ENCODE results near the gene RERE.
"Not testable (repeated sequence)": the region's sequence is repeated elsewhere in the genome, so short reads cannot be mapped to it uniquely, and the experiment has no call there.

Gene RERE

DNA sequence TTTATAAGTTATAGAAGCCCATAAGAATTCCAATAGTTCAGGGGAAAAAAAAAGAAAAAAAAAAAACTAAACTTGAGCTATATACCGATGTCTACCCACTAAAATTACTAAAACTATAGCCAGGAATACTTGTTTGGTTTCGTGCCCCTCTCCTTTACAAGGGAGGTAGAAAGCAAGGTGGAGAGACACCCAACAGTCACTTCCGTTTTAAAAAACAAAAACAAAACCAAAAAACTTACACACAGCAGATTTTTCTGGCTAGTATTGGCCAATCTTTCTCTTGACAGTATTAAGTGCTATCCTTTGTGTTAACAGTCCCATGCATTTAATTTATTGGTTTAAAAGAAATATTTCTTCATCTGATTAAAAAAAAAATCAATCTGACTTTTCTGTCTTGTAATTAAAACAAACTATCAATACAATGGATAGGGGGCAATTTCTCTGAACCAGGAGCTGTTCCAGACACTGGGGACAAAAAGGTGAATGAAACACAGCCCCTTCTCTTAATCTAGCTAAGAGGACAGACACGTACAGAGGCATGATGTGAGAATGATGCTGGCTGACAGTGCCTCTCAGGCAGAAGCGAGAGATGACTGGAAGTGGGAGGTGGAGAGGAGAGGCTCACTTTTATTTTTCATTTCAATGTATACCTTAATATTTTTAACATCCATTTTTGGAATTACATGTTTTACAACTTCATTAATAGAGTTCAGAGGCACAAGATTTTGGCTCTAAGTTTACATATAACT is 214.8 kb downstream of the RERE start:
- H3K9me3 ChIP-seq (ENCODE audit: control insufficient read depth, low read length): no peaks in the 10 kb centered on the region
- H3K27ac ChIP-seq (ENCODE audit: low read depth, low read length, severe bottlenecking): no peak overlapping the region
- WGBS, 2 experiments (ENCODE audit: insufficient coverage in 2 of 2): no CpG with 5 or more reads among the region's 5 CpGs
- H3K4me1 ChIP-seq (ENCODE audit: control insufficient read depth, insufficient read depth, low read length, poor library complexity, severe bottlenecking): peaks cover 20% of the 10 kb centered on the region
- H3K4me3 ChIP-seq (ENCODE audit: extremely low read depth, insufficient read depth, low read length, poor library complexity, severe bottlenecking): no peak overlapping the region
- H3K36me3 ChIP-seq (ENCODE audit: control insufficient read depth, insufficient read depth, low read length): peaks cover 42% of the 10 kb centered on the region

DNA sequence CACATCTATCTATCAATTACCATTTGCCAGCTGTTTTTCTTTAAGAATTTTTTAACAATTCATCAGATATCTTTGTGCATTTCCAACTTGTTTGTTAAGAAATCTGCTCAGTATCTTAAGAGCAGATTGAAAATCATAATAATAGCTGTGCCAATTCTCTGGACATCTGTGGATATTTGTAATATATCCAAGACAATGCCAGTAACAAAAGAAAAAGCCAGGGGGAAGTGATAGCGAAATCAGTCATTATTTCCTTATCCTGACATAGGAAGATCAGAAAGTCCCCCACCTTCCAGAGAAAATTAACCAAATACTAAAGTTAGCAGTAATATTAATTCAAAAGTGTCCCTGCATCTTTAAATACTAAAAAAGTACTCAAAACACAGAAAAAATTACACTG is 217.1 kb downstream of the RERE start:
- Histone ChIP-seq H3K9me3 (ENCODE audit: control insufficient read depth, low read length) (no peaks in the 10 kb centered on the region), H3K27ac (ENCODE audit: low read depth, low read length, severe bottlenecking) (peak overlapping the region; percentile 78), H3K4me3 (ENCODE audit: extremely low read depth, insufficient read depth, low read length, poor library complexity, severe bottlenecking) (no peak overlapping the region), H3K36me3 (ENCODE audit: control insufficient read depth, insufficient read depth, low read length) (peaks cover 49% of the 10 kb centered on the region), H3K4me1 (ENCODE audit: control insufficient read depth, insufficient read depth, low read length, poor library complexity, severe bottlenecking) (peaks cover 21% of the 10 kb centered on the region)
- no CpG with 5 or more reads among the region's 1 CpG for WGBS, 2 experiments (ENCODE audit: insufficient coverage in 2 of 2)

DNA sequence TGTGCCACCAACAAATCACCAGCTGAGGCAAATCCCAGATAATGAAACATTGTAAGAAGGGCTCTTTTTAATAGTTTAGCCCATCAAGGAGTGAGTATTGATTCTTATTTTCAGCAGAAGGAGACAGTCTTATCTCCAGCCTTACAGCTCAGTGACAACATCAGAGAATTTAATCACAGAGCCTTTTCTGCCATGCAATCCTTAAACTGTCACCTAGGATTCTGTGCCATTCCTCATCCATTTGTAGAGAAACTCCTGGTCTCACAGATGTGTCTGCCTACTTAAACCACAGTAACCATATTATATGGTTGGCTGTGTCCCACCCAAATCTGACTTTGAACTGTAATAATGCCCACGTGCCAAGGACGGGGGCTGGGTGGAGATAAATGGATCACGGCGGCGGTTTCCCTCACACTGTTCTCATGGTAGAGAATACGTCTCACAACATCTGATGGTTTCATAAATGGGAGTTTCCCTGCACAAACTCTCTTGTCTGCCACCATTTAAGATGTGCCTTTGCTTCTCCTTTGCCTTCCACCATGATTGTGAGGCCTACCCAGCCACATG is 217.7 kb downstream of the RERE start:
- no peaks in the 10 kb centered on the region for H3K9me3 ChIP-seq (ENCODE audit: control insufficient read depth, low read length)
- WGBS, 2 experiments (ENCODE audit: insufficient coverage in 2 of 2): 90% methylated on average over 5 to 6 of the region's 6 CpGs
- H3K4me1 ChIP-seq (ENCODE audit: control insufficient read depth, insufficient read depth, low read length, poor library complexity, severe bottlenecking): peaks cover 21% of the 10 kb centered on the region
- no peak overlapping the region for H3K4me3 ChIP-seq (ENCODE audit: extremely low read depth, insufficient read depth, low read length, poor library complexity, severe bottlenecking)
- H3K27ac ChIP-seq (ENCODE audit: low read depth, low read length, severe bottlenecking): peak overlapping the region; percentile 78
- peaks cover 49% of the 10 kb centered on the region for H3K36me3 ChIP-seq (ENCODE audit: control insufficient read depth, insufficient read depth, low read length)

DNA sequence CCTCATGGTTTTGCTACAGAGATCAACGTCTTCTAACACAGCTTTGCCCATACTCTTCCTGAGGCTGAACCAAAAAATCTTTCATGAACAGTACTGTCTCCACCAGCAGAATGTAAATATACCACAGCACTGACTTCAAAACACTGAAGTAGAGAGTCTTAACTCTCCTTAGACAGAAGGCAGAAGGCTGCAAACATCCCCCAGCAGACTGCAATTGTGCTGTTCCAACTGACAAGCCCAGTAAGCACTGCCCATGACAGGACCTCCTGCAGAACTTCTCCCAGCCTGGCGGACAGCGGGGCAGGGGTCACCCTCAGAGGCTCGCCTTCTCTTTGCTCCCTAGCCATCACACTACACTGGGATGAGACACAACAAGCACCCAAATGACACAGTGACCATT is 218.7 kb downstream of the RERE start:
- H3K4me3 ChIP-seq (ENCODE audit: extremely low read depth, insufficient read depth, low read length, poor library complexity, severe bottlenecking): no peak overlapping the region
- H3K9me3 ChIP-seq (ENCODE audit: control insufficient read depth, low read length): peaks cover 5% of the 10 kb centered on the region
- WGBS, 2 experiments (ENCODE audit: insufficient coverage in 2 of 2): 78 to 88% methylated on average over 1 to 4 of the region's 4 CpGs
- H3K4me1 ChIP-seq (ENCODE audit: control insufficient read depth, insufficient read depth, low read length, poor library complexity, severe bottlenecking): peaks cover 21% of the 10 kb centered on the region
- H3K36me3 ChIP-seq (ENCODE audit: control insufficient read depth, insufficient read depth, low read length): peaks cover 52% of the 10 kb centered on the region
- peak overlapping the region; percentile 78 for H3K27ac ChIP-seq (ENCODE audit: low read depth, low read length, severe bottlenecking)

DNA sequence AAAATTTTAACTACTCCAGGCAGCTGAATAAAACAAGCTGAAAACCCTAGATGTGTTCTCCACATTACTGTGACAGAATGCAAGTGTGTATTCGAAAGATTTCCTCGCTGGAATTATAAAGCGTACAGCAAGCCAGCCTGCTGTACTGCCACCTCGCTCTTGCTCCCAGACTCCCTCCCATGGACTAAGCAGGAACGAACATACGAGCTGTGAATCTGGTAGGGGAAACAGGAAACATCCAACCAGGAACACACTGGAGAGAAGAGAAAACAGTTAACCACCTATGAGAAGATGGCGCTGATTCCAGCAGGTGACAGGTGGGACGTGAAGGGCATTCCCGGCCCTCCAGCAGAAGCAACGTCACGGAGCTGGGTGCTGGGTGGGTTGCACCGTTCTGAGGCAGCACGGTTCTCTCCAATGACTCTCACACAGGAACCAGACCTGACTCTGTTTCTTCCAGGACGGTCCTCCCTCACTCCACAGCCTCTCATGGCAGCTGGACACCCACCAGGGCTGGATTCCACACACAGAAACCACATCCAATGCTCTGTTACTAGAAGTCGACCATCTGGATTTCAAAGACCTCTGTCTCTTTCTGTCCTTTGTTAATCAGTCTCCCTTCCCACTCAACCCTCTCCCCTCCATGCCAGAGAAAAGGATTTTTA is 219.2 kb downstream of the RERE start:
- Histone ChIP-seq H3K27ac (ENCODE audit: low read depth, low read length, severe bottlenecking) (peak overlapping the region; percentile 78), H3K36me3 (ENCODE audit: control insufficient read depth, insufficient read depth, low read length) (peaks cover 52% of the 10 kb centered on the region), H3K4me3 (ENCODE audit: extremely low read depth, insufficient read depth, low read length, poor library complexity, severe bottlenecking) (no peak overlapping the region), H3K4me1 (ENCODE audit: control insufficient read depth, insufficient read depth, low read length, poor library complexity, severe bottlenecking) (peaks cover 21% of the 10 kb centered on the region), H3K9me3 (ENCODE audit: control insufficient read depth, low read length) (peaks cover 9% of the 10 kb centered on the region)
- WGBS, 2 experiments (ENCODE audit: insufficient coverage in 2 of 2): 77 to 80% methylated on average over 8 to 11 of the region's 15 CpGs

DNA sequence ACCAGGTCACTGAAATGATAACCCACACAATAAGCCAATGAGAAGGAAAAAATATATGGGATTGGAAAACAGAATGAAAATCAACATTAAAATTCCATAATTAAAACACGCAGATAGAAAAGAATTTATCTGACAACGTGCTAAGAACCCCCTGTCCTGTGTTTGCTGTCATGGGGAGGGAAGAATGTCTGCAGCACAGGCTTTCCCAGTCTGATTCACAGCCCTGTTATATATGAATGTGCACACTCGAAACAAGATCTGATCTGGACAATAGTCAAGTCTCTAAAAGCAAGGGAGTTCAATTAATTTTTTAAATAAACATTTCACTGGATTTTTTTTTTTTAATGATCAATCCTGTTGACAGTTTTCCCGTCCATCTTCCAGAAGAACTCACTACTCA is 220.0 kb downstream of the RERE start:
- Histone ChIP-seq H3K4me1 (ENCODE audit: control insufficient read depth, insufficient read depth, low read length, poor library complexity, severe bottlenecking) (peaks cover 27% of the 10 kb centered on the region), H3K4me3 (ENCODE audit: extremely low read depth, insufficient read depth, low read length, poor library complexity, severe bottlenecking) (no peak overlapping the region), H3K27ac (ENCODE audit: low read depth, low read length, severe bottlenecking) (no peak overlapping the region), H3K9me3 (ENCODE audit: control insufficient read depth, low read length) (peaks cover 9% of the 10 kb centered on the region), H3K36me3 (ENCODE audit: control insufficient read depth, insufficient read depth, low read length) (peaks cover 54% of the 10 kb centered on the region)
- WGBS, 2 experiments (ENCODE audit: insufficient coverage in 2 of 2): 83% methylated on average over 1 of the region's 4 CpGs; no CpG with 5 or more reads in 1 of the 2 experiments

DNA sequence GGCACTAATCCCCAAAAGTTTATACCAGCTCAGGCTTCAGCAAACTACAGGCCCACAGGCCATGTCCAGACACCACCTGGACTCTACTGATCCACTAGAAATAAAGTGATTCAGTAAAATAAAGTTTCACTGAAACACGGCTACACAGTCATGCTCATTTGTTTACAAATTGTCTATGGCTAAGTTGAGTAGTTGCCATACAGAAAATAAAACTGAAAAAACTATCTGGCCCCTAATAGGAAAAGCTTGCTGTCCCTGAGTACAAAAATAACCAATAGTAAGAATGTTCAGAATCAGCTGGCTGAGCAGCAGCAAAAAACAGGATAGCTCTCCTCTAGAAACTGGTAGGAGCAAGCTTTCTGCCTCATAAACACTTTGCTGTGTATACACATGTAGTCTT is 221.5 kb downstream of the RERE start:
- Histone ChIP-seq H3K36me3 (ENCODE audit: control insufficient read depth, insufficient read depth, low read length) (peaks cover 46% of the 10 kb centered on the region), H3K9me3 (ENCODE audit: control insufficient read depth, low read length) (peaks cover 9% of the 10 kb centered on the region), H3K4me3 (ENCODE audit: extremely low read depth, insufficient read depth, low read length, poor library complexity, severe bottlenecking) (no peak overlapping the region), H3K27ac (ENCODE audit: low read depth, low read length, severe bottlenecking) (peak overlapping the region; percentile 37), H3K4me1 (ENCODE audit: control insufficient read depth, insufficient read depth, low read length, poor library complexity, severe bottlenecking) (peaks cover 40% of the 10 kb centered on the region)
- WGBS, 2 experiments (ENCODE audit: insufficient coverage in 2 of 2): no CpG with 5 or more reads among the region's 1 CpG

DNA sequence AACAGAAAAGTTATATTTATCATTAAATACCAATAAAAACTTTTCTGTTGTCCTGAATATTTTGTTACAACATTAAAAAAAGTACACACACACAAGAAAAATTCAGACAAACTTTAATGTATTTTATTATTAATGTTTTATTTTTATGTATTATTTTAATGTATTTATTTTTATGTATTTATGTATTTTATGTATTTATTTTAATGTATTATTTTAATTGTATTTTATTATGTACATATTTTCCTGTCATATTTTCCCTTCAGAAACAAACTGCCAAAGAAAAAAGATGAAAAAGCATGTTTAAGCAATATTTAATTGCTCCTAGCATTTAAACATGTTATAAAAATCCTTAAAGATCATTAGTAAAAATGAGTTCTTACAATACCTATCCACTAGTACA is 222.1 kb downstream of the RERE start:
- no peak overlapping the region for H3K4me3 ChIP-seq (ENCODE audit: extremely low read depth, insufficient read depth, low read length, poor library complexity, severe bottlenecking)
- H3K27ac ChIP-seq (ENCODE audit: low read depth, low read length, severe bottlenecking): no peak overlapping the region
- H3K4me1 ChIP-seq (ENCODE audit: control insufficient read depth, insufficient read depth, low read length, poor library complexity, severe bottlenecking): peaks cover 46% of the 10 kb centered on the region
- H3K9me3 ChIP-seq (ENCODE audit: control insufficient read depth, low read length): peaks cover 9% of the 10 kb centered on the region
- H3K36me3 ChIP-seq (ENCODE audit: control insufficient read depth, insufficient read depth, low read length): peaks cover 52% of the 10 kb centered on the region

DNA sequence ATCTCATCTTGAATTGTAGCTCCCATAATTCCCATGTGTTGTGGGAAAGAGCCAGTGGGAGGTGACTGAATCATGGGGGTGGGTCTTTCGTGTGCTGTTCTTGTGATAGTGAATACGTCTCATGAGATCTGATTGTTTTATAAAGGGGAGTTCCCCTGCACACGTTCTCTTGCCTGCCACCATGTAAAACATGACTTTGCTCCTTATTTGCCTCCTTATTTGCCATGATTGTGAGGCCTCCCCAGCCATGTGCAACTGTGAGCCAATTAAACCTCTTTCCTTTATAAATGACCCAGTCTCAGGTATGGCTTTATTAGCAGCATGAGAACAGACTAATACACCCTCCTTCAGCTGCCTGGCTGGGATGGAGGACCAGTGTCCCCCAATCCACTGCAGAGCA is 224.1 kb downstream of the RERE start:
- H3K4me3 ChIP-seq (ENCODE audit: extremely low read depth, insufficient read depth, low read length, poor library complexity, severe bottlenecking); H3K27ac ChIP-seq (ENCODE audit: low read depth, low read length, severe bottlenecking); H3K9me3 ChIP-seq (ENCODE audit: control insufficient read depth, low read length): not testable (repeated sequence)
- Histone ChIP-seq H3K4me1 (ENCODE audit: control insufficient read depth, insufficient read depth, low read length, poor library complexity, severe bottlenecking) (peaks cover 36% of the 10 kb centered on the region), H3K36me3 (ENCODE audit: control insufficient read depth, insufficient read depth, low read length) (peaks cover 52% of the 10 kb centered on the region)
- WGBS, 2 experiments (ENCODE audit: insufficient coverage in 2 of 2): 71 to 80% methylated on average over 1 of the region's 3 CpGs

DNA sequence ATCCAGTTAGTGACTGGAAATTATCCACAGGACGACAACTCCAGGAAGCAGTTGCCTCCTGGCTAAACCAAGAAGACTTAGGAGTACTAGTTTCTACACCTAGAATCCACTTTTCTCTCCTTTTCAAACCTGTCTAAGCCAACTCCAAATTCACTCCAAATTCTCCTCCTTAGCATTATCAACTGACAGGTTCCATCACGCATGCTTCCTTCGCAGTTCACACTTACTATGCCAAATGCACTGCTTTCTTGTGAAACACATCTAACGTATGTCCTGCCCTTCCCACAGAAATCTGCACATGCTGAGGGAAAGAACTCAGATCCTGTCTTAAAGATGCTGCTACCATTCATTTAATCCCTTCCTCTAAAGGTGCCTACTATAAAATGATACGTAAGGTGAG is 225.9 kb downstream of the RERE start:
- Histone ChIP-seq H3K4me3 (ENCODE audit: extremely low read depth, insufficient read depth, low read length, poor library complexity, severe bottlenecking) (no peak overlapping the region), H3K27ac (ENCODE audit: low read depth, low read length, severe bottlenecking) (peak overlapping the region; percentile 8), H3K36me3 (ENCODE audit: control insufficient read depth, insufficient read depth, low read length) (peaks cover 46% of the 10 kb centered on the region), H3K4me1 (ENCODE audit: control insufficient read depth, insufficient read depth, low read length, poor library complexity, severe bottlenecking) (peaks cover 44% of the 10 kb centered on the region), H3K9me3 (ENCODE audit: control insufficient read depth, low read length) (peaks cover 9% of the 10 kb centered on the region)
- WGBS, 2 experiments (ENCODE audit: insufficient coverage in 2 of 2): 94 to 96% methylated on average over 2 of the region's 5 CpGs
